Measurements from ENCODE around the gene RANBP3. TPM values are rescaled to one million over a fixed set of nuclear protein-coding genes. Genes with fewer than 3 reads are reported as not detected.
A peak's percentile ranks its signal among the peaks of the same experiment; 100 is the strongest.

Gene RANBP3
- total RNA-seq, 2 experiments from 2014 or later: 104 to 108 TPM

GRCh38 chr19:5999693-6000092, 21.8 kb upstream of the RANBP3 start:
- Mint-ChIP-seq H3K27ac (no peak overlapping the region), H3K27me3 (no peaks in the 10 kb centered on the region), H3K9me3 (no peaks in the 10 kb centered on the region), H3K4me3 (no peak overlapping the region), H3K36me3 (peaks cover 12% of the 10 kb centered on the region), H3K4me1 (no peaks in the 10 kb centered on the region)
- no peak for ATAC-seq (ENCODE audit: low read depth)
- no peak for DNase-seq
- POLR2A ChIA-PET: no interaction called here

DNA sequence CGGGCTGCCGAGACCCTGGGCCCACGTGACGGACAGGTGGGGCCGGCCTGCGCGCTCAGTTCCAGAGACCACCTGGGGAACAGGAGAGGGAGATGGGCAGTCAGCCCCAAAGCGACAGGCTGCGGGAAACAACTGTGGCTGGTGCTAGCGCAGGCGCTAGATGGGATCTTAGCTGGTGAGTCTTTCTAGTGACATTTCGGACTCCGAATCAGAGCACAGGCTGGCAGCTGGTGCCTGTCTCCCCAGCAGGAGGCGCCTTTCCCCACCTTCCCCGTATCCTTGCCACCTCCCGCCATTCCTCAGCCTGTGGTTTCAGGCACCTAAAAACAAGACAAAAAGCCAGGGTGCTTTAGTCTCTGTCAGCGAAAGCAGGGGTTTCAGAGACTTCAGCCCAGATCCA, 19.4 kb upstream of the RANBP3 start:
- Mint-ChIP-seq H3K4me1 (no peaks in the 10 kb centered on the region), H3K36me3 (peaks cover 12% of the 10 kb centered on the region), H3K27ac (no peak overlapping the region), H3K4me3 (no peak overlapping the region), H3K9me3 (no peaks in the 10 kb centered on the region), H3K27me3 (no peaks in the 10 kb centered on the region)
- no peak for DNase-seq
- POLR2A ChIA-PET: no interaction called here
- ATAC-seq (ENCODE audit: low read depth): no peak

DNA sequence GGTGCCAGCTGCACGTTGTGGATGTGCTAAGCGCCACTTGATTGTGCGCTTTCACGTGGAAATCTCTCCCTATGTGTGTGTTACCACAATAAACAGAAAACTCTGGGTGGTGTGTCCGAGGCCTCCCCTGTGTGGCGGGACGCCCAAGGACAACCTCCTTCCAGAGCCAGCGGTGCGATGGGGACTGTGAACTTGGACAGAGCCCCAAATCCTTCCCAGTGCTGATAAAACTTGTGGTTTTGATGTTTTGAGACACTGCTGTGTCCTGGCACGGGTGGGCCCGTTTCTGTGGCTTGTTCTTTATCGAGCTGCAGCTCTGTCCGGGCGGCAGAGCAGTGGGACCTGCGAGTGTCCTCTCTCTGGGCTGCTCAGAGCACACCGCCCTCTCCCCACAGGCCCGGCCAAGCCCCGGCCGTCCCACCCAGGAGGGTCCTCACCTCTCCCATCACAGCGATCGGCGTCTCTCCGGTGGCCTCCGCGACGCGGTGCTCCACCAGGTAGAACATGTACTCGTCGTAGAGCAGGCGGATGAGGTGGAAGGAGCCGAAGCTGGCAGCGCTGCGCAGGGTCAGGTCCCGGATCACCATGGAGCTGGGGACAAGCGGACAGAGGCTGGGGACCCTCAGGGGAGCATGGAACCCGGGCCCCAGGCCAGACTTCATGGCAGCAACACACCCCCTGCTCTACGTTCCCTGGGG, 18.8 kb upstream of the RANBP3 start:
- POLR2A ChIA-PET: no interaction called here
- ATAC-seq (ENCODE audit: low read depth): no peak
- Mint-ChIP-seq H3K27ac (no peak overlapping the region), H3K9me3 (no peaks in the 10 kb centered on the region), H3K4me1 (no peaks in the 10 kb centered on the region), H3K4me3 (no peak overlapping the region), H3K36me3 (peaks cover 10% of the 10 kb centered on the region), H3K27me3 (no peaks in the 10 kb centered on the region)
- DNase-seq: no peak

GRCh38 chr19:5996102-5996501, 18.2 kb upstream of the RANBP3 start:
- ATAC-seq (ENCODE audit: low read depth): no peak
- Mint-ChIP-seq H3K36me3 (peaks cover 10% of the 10 kb centered on the region), H3K4me1 (no peaks in the 10 kb centered on the region), H3K27ac (no peak overlapping the region), H3K9me3 (no peaks in the 10 kb centered on the region), H3K27me3 (no peaks in the 10 kb centered on the region), H3K4me3 (no peak overlapping the region)
- POLR2A ChIA-PET: no interaction called here
- no peak for DNase-seq

DNA sequence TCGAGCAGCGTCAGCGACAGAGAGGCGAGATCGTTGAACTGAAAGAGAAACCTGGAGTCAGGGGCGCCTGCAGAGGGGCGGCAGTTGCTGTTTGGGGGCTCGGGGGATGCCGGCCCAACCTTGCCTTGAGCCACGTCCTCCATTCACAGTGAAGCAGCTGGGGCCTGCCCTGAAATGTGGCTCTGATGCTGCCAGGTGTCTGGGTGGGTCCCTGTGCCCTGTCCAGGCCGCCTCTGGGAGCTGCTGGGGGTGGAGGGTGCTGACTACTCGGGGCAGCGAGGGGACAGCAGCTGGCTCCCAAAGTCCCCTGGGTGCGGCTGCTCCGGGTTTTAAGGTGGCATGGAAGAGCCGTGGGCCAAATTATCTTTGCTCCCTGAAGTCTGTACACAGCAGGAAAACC, 17.7 kb upstream of the RANBP3 start:
- H3K4me3 Mint-ChIP-seq: no peak overlapping the region
- DNase-seq (no peak), ATAC-seq (ENCODE audit: low read depth) (no peak)
- H3K27ac Mint-ChIP-seq: no peak overlapping the region
- H3K36me3 Mint-ChIP-seq: peaks cover 10% of the 10 kb centered on the region
- H3K27me3 Mint-ChIP-seq: no peaks in the 10 kb centered on the region
- no peaks in the 10 kb centered on the region for H3K4me1 Mint-ChIP-seq
- POLR2A ChIA-PET: no interaction called here
- H3K9me3 Mint-ChIP-seq: no peaks in the 10 kb centered on the region

DNA sequence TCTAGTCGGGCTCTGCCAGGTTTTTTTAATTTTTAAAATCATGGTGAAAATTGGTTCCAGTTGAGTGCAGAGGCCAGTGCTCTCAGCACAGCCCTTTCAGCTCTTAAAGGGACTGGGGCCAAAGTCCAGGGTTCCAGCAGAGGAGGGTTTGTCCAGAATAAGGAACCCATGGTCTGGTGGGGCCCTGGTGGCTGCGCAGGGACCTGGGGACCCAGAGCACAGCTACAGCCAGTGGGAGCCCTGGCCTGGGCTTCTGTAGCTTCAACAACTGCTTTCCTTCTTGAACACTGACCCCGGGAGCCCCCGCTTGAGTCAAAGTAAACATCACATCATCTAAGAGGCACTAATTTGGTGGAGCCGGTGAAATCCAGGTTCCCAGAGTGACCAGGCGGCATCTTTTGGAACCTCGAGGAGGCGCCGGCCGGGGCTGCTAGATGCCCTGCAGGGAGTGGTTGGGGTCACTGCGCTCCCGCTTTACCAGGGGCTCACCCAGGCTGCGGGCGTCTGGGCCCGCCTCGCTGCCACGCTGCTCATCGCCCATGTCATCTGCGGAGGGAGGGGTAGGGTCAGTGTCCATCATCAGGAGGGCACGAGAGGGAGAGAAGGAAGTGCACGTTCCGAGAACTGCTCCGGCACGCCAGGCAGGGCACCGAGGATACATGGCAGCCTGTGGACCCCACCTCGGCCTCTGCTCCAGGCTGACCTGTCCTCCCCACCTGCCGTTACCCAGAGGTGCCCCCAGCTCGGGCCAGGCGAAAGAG, 16.6 kb upstream of the RANBP3 start:
- Mint-ChIP-seq H3K4me1 (peaks cover 4% of the 10 kb centered on the region), H3K27ac (no peak overlapping the region), H3K27me3 (no peaks in the 10 kb centered on the region), H3K4me3 (no peak overlapping the region), H3K36me3 (peaks cover 4% of the 10 kb centered on the region), H3K9me3 (no peaks in the 10 kb centered on the region)
- no peak for DNase-seq
- POLR2A ChIA-PET: no interaction called here
- no peak for ATAC-seq (ENCODE audit: low read depth)

DNA sequence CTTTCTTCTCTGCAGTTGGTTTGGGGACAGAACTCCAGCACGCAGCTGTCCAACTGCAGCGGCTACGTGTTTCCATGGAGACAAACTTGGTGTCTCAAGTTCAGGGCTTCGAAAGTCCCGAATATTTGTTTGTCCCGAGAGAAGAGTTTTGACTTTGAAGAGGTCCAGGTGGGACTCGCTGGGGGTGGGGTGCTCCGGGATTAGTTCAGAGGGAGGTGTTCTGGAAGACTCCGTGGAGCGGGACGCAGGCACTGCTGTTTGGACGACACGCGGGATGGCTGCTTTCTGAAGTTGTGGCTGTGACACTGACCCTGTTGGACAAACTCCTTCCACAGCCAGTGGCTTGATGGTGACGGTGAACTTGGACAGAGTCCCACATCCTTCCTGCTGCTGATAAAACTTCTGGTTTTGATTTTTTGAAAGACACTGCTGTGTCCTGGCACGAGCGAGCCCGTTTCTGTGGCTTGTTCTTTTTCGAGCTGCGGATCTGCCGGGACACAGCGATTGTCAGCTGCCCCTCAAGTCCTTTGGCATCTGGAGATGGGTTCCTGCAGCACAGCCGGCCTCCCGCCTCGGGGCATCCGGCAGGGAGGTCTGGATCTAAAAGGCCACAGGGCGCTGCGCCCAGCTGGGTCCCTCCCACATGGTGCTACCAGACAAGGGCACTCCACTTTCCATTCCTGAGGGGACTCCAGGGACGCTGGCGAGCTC, 15.9 kb upstream of the RANBP3 start:
- POLR2A ChIA-PET: no interaction called here
- Mint-ChIP-seq H3K27ac (no peak overlapping the region), H3K4me1 (peaks cover 4% of the 10 kb centered on the region), H3K36me3 (no peaks in the 10 kb centered on the region), H3K9me3 (no peaks in the 10 kb centered on the region), H3K4me3 (no peak overlapping the region), H3K27me3 (no peaks in the 10 kb centered on the region)
- no peak for ATAC-seq (ENCODE audit: low read depth)
- DNase-seq: no peak

GRCh38 chr19:5993201-5993600, 15.3 kb upstream of the RANBP3 start:
- ATAC-seq (ENCODE audit: low read depth) (no peak), DNase-seq (no peak)
- no peak overlapping the region for H3K27ac Mint-ChIP-seq
- peaks cover 4% of the 10 kb centered on the region for H3K4me1 Mint-ChIP-seq
- H3K27me3 Mint-ChIP-seq: no peaks in the 10 kb centered on the region
- POLR2A ChIA-PET: no interaction called here
- H3K36me3 Mint-ChIP-seq: no peaks in the 10 kb centered on the region
- H3K4me3 Mint-ChIP-seq: no peak overlapping the region
- no peaks in the 10 kb centered on the region for H3K9me3 Mint-ChIP-seq

DNA sequence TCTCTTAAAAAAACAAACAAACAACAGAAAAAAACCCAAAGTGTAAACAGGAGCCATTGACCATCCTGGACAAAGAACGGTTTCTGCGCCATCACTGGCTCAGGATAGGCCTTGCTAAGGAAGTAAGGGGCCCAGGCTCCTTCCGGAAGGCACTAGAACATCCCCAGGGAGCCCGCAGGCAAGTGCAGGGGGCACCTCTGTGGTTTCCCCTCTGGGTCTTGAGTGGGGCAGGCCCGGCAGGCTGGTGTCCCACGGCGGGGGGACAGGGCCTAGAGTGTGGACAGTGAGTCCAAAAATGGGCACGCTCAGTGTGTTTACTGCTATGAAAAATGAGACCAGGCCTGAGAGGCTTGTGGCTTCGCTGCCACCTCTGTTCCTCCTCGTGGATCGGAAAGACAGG, 14.8 kb upstream of the RANBP3 start:
- POLR2A ChIA-PET: no interaction called here
- Mint-ChIP-seq H3K4me1 (peaks cover 4% of the 10 kb centered on the region), H3K27ac (no peak overlapping the region), H3K4me3 (no peak overlapping the region), H3K9me3 (no peaks in the 10 kb centered on the region), H3K36me3 (no peaks in the 10 kb centered on the region), H3K27me3 (no peaks in the 10 kb centered on the region)
- ATAC-seq (ENCODE audit: low read depth) (no peak), DNase-seq (no peak)

DNA sequence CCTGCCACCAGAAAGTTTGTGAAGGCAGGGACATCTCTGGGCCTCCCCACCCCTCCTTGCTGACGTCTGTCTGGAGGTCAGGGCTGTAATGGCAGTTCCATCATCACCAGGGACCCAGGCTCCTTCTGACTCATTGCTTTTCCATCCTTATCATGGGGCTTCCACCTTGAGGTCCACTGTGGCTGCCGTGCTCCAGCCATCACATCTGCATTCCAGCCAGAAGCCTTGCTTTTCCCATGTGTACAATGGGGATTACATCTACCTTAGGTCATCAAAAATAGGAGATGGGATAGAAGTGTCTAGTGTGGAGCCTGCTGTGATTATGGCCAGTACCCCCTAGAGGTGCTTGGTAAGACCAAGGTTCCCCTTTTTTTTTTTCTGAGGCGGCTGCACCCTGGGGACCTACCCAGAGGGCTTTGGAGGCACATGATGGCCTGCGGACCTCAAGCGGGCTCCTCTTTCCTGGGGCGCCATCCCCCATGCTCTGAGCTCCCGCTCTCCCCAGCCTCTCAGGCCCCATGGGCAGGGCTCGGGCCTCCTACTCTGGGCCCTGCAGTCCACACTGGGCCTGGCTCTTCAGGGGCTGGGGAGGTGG, 13.4 kb upstream of the RANBP3 start:
- no peak overlapping the region for H3K4me3 Mint-ChIP-seq
- no peaks in the 10 kb centered on the region for H3K9me3 Mint-ChIP-seq
- H3K4me1 Mint-ChIP-seq: peaks cover 12% of the 10 kb centered on the region
- POLR2A ChIA-PET: no interaction called here
- no peak for DNase-seq
- ATAC-seq (ENCODE audit: low read depth): no peak
- no peaks in the 10 kb centered on the region for H3K36me3 Mint-ChIP-seq
- H3K27me3 Mint-ChIP-seq: no peaks in the 10 kb centered on the region
- H3K27ac Mint-ChIP-seq: no peak overlapping the region

- Mint-ChIP-seq H3K27ac (peak overlapping the region; percentile 67), H3K9me3 (no peaks in the 10 kb centered on the region), H3K27me3 (no peaks in the 10 kb centered on the region), H3K36me3 (no peaks in the 10 kb centered on the region), H3K4me1 (peaks cover 12% of the 10 kb centered on the region), H3K4me3 (peak overlapping the region; percentile 65)
- ATAC-seq (ENCODE audit: low read depth): no peak
- no peak for DNase-seq
- POLR2A ChIA-PET: no interaction called here
These were observed 12.4 kb upstream of the RANBP3 start for GRCh38 chr19:5990289-5990797.

- no peak for DNase-seq
- POLR2A ChIA-PET: interaction anchor here (0.8 kb wide), 1 partner anchor 33 kb away, joined by 4 read pairs; no protein-coding TSS in a partner anchor
- Mint-ChIP-seq H3K4me1 (peaks cover 19% of the 10 kb centered on the region), H3K9me3 (no peaks in the 10 kb centered on the region), H3K4me3 (no peak overlapping the region), H3K36me3 (no peaks in the 10 kb centered on the region), H3K27me3 (no peaks in the 10 kb centered on the region), H3K27ac (peak overlapping the region; percentile 51)
- no peak for ATAC-seq (ENCODE audit: low read depth)
These were observed 11.6 kb upstream of the RANBP3 start for GRCh38 chr19:5989388-5990074.

Data from activated naive CD8-positive, alpha-beta T cell treated with anti-CD3 and anti-CD28 coated beads, Interleukin-2, amount 10 ng/mL, durations not matched to agents 7 days and 5 days (primary cell).